BJ (cell line): ENCODE measurements around the gene SLC6A9. TPM values are rescaled to one million over a fixed set of nuclear protein-coding genes. Genes with fewer than 3 reads are reported as not detected.

Experiments used
- CTCF ChIA-PET: fragments of 350-600 bp; formaldehyde crosslinking; extraction: SDS; loops from one replicate; lab custom pipeline; 2021; ENCODE audit warnings: antibody characterized with exemption, inconsistent platforms; lab: Yijun Ruan, JAX
- POLR2A ChIA-PET: fragments of 300-600 bp; sonication (Branson Sonifier 250); formaldehyde crosslinking; extraction: SDS; loops from one replicate; lab custom pipeline; 2021; ENCODE audit warnings: antibody characterized with exemption; lab: Charles Lee
- DNase-seq: peaks from one replicate; pipeline ENCODE4 v3.0.0-alpha.2; 2011; ENCODE audit warnings: low read depth
- H3K27me3 ChIP-seq: 2 replicates; pipeline ENCODE4 v1.6.0; 2011; ENCODE audit warnings: low read length; ENCODE audit not compliant: control insufficient read depth, insufficient read depth
- H3K36me3 ChIP-seq: 2 replicates; pipeline ENCODE4 v1.5.1; 2011; ENCODE audit warnings: low read length; ENCODE audit not compliant: control insufficient read depth, insufficient read depth
- H3K4me3 ChIP-seq: 2 replicates; pipeline ENCODE4 v1.5.1; 2011; ENCODE audit warnings: low read depth, mild to moderate bottlenecking, control low read depth, low read length
- CTCF ChIP-seq: IDR thresholded peaks from 2 replicates; pipeline ENCODE4 v1.5.1; 2011; ENCODE audit warnings: low read depth, mild to moderate bottlenecking, control low read depth, inconsistent platforms, low read length, moderate library complexity; ENCODE audit not compliant: insufficient read depth
- polyA plus RNA-seq: library from polyadenylated mRNA; depleted of rRNA; stranded (reverse); fragments of >200 nt; gene quantifications from 2 replicates; pipeline ENCODE4 v1.2.3, GENCODE V29; 2011

The SLC6A9 gene
- polyA plus RNA-seq, 1 experiment: 53.9 TPM

GRCh38 chr1:43976045-43976444 lies 55.2 kb downstream of the SLC6A9 start:
- ChIA-PET POLR2A (no interaction called here), CTCF (interaction anchor here (1.2 to 2.0 kb wide), 5 partner anchors 12 to 61 kb away, joined by 3 to 9 read pairs (median 7); no protein-coding TSS in a partner anchor)
- peaks cover 11% of the 10 kb centered on the region for H3K36me3 ChIP-seq
- no peaks in the 10 kb centered on the region for H3K27me3 ChIP-seq
- no peak for TF ChIP-seq CTCF
- peak overlapping the region; percentile 93 for H3K4me3 ChIP-seq
- DNase-seq: no peak

GRCh38 chr1:43975249-43975961 lies 55.9 kb downstream of the SLC6A9 start:
- H3K4me3 ChIP-seq: peak overlapping the region; percentile 93
- TF ChIP-seq CTCF: no peak
- ChIA-PET CTCF (interaction anchor here (0.9 to 2.0 kb wide), 5 partner anchors 11 to 61 kb away, joined by 3 to 9 read pairs (median 7); no protein-coding TSS in a partner anchor), POLR2A (interaction anchor here (0.5 to 1.4 kb wide), 2 partner anchors 17 to 325 kb away, joined by 3 read pairs; partner anchors contain the start of gene CCDC24)
- no peaks in the 10 kb centered on the region for H3K27me3 ChIP-seq
- DNase-seq: no peak
- peaks cover 11% of the 10 kb centered on the region for H3K36me3 ChIP-seq

- Histone ChIP-seq H3K36me3 (peaks cover 11% of the 10 kb centered on the region), H3K4me3 (peak within 1 kb of the TSS; percentile 93), H3K27me3 (no peaks in the 10 kb centered on the region)
- CTCF ChIA-PET: interaction anchor here (0.9 to 2.7 kb wide), 5 partner anchors 29 to 73 kb away, joined by 5 to 9 read pairs (median 7); no protein-coding TSS in a partner anchor
- no peak; the same call in 1 of the 2 replicates for TF ChIP-seq CTCF
- DNase-seq: peak; percentile 50
- POLR2A ChIA-PET: interaction anchor here (1.4 kb wide), 1 partner anchor 17 kb away, joined by 3 read pairs; the partner anchor contains the start of gene CCDC24
Measured at GRCh38 chr1:43974443-43975248, 56.6 kb downstream of the SLC6A9 start, which contains the start of gene ATP6V0B. Gene ATP6V0B (plus strand): TSS chr1:43974960. CDS start chr1:43975041, 81 bp downstream.

- TF ChIP-seq CTCF: no peak
- ChIA-PET CTCF (interaction anchor here (2.0 to 2.7 kb wide), 2 partner anchors 39 to 74 kb away, joined by 7 to 8 read pairs; no protein-coding TSS in a partner anchor), POLR2A (no interaction called here)
- Histone ChIP-seq H3K36me3 (peaks cover 11% of the 10 kb centered on the region), H3K4me3 (peak overlapping the region; percentile 93), H3K27me3 (no peaks in the 10 kb centered on the region)
- DNase-seq: no peak
Measured at GRCh38 chr1:43973981-43974442, 57.2 kb downstream of the SLC6A9 start.
